Measurements from ENCODE around the gene PTCH2. TPM values are rescaled to one million over a fixed set of nuclear protein-coding genes. Genes with fewer than 3 reads are reported as not detected.
A peak's percentile ranks its signal among the peaks of the same experiment; 100 is the strongest.

The PTCH2 gene
- total and polyA plus RNA-seq, 2 of the 13 experiments (the other 11 are each of a cell fraction or from before 2014, with no cell fraction given), result 0.60 to 1.5 TPM

- TF ChIP-seq CEBPZ (IDR thresholded peaks at IDR 0.05; ENCODE audit: low read length) (no peak), SSRP1 (CRISPR knock-in tag; IDR thresholded peaks at IDR 0.05) (peak; percentile 97), HNRNPH1 (optimal IDR thresholded peaks at IDR 0.05; ENCODE audit: low read depth, low read length) (no peak), ZNF207 (IDR thresholded peaks at IDR 0.05; ENCODE audit: borderline replicate concordance) (no peak), ELF3 (CRISPR knock-in tag; IDR thresholded peaks at IDR 0.05) (peak; percentile 97), MTF2 (CRISPR knock-in tag; IDR thresholded peaks at IDR 0.05; ENCODE audit: borderline replicate concordance) (0 out of 2 replicates have a peak, but pooled peaks have one; percentile 26), ARID4A (CRISPR knock-in tag; IDR thresholded peaks at IDR 0.05; ENCODE audit: borderline replicate concordance) (no peak; the same call in 1 of the 2 replicates), IKZF5 (CRISPR knock-in tag; IDR thresholded peaks at IDR 0.05) (peak; percentile 88), REST (IDR thresholded peaks at IDR 0.05; ENCODE audit: borderline replicate concordance in 1 of 2, low read depth in 1 of 2, low read length in 2 of 2) (no peak; a peak in 1 of 4 replicates), ZEB1 (IDR thresholded peaks at IDR 0.05; ENCODE audit: insufficient replicate concordance, low read depth) (peak; percentile 70), HNF4G (IDR thresholded peaks at IDR 0.05; ENCODE audit: borderline replicate concordance, low read depth, low read length) (no peak), HNF4G (CRISPR knock-in tag; IDR thresholded peaks at IDR 0.05; ENCODE audit: borderline replicate concordance, low read depth) (no peak), ZNF143 (CRISPR knock-in tag; IDR thresholded peaks at IDR 0.05) (peak; percentile 97), PITX1 (CRISPR knock-in tag; IDR thresholded peaks at IDR 0.05) (peak; percentile 75)
These were observed 23.3 kb downstream of the PTCH2 start (continued) for GRCh38 chr1:44819608-44820327.

Measured in HepG2 (cell line).